Right renal pelvis (tissue), 4 donors: ENCODE results near the gene KRT79. TPM values are rescaled to one million over a fixed set of nuclear protein-coding genes. Genes with fewer than 3 reads are reported as not detected.

ENCODE experiments used
- DNase-seq, 4 donors: peaks; one replicate each; pipeline ENCODE4 v3.0.0-alpha.2; 2013; ENCODE audit warnings: low read depth in 4 of 4, low spot score in 3 of 4, missing footprints in 1 of 4
- polyA plus RNA-seq, 4 donors: library from polyadenylated mRNA; unstranded; fragments of 120-200 nt; gene quantifications; one replicate each; pipeline ENCODE4 v1.2.1, GENCODE V29; 2013; ENCODE audit not compliant: insufficient read length in 4 of 4

The KRT79 gene
- polyA plus RNA-seq, 4 donors, result not detected

DNA sequence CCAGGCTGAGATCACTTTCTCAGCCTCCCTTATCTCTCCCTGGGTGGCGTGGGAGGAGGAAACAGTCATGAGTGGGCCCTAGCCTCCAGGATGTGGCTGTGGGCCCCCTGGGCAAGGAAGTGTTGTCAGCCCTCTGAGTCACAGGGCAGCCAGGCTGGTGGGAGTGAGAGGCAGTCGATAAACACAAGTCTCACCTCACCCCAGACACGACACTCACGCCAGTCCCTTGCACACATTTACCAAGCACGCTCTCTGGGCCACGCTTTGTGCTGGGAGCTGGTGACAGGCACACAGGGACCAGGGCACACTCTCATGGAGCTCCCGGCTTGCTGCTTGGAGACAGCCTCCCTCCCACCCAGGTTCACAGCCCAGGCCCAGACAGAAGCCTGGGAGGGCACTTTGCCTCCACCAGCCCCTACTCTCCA is 1.9 kb upstream of the KRT79 start:
- no peak for DNase-seq

- no peak for DNase-seq
These were observed 1.3 kb upstream of the KRT79 start for GRCh38 chr12:52835271-52836041.

- DNase-seq, result no peak
These were observed 553 bp upstream of the KRT79 start for GRCh38 chr12:52834727-52835001.

- no peak for DNase-seq
These were observed 866 bp downstream of the KRT79 start for GRCh38 chr12:52832985-52833905.

DNA sequence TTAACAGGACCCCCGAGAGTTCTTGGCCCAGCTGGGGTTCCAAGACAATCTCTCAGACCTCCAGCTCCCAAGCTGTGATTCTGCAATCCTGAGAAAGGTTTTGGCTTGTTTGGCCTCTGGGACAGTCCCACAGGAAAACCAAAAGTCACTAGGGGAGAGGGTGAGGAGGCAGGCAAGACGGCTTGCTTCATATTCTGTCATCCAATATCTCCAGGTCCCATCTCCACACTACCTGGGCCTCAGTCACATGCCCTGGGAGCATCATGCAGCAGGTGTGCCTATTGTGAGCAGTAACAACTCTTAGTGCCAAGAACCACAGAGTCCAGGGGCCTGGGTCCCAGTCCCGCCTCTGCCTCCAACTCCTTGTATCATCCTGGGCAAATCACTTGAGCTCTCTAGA is 1.7 kb downstream of the KRT79 start:
- no peak for DNase-seq

DNA sequence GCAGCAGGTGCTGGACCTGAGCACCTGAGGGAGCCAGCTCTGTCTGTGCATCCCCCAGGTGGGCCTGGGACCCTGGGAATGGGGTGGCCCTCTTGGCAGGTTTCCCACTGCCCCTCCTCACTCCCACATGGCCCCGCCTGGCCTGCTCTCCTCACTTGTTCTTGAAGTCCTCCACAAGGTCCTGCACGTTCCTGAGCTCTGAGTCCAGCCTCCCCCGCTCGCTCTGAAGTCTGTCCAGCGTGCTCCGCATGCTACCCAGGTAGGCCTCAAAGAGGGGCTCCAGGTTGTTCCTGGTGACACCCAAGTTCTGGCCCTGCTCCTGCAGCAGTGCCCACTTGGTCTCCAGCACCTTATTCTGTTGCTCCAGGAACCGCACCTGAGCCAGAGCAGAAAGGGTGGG is 2.9 kb downstream of the KRT79 start:
- no peak for DNase-seq

GRCh38 chr12:52829986-52830770 is 3.9 kb downstream of the KRT79 start:
- DNase-seq, result no peak

GRCh38 chr12:52828591-52829021 is 5.5 kb downstream of the KRT79 start:
- no peak for DNase-seq

GRCh38 chr12:52828156-52828555 is 6.0 kb downstream of the KRT79 start:
- no peak for DNase-seq

DNA sequence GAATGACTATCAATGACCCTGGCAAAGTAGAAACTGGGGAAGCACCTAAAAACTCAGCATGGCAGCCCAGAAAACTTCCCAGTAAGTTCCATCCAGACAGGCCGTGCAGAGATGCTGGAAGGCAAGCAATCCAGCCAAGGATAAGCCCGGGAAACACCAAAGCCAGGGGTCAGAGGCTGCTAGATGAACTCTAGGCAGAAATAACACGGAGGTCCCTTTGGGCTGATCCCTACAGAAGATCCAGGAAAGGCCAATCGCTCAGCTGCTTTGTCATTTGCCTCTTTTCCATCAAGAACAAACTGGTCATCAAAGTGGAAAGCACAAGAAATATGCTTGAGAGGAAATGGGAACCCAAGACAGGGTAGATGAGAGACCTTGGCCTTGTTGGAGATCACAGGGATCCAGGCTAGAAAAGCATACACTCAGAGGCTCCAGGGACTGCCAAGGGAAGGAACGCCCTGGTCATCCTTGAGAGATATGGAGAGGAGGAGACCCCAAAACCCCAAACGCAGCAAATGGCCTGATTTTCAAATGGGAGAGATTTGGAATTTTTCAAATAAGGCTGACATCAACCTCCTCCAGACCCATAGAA is 6.5 kb downstream of the KRT79 start:
- no peak for DNase-seq

- DNase-seq, result no peak
These were observed 7.3 kb downstream of the KRT79 start for GRCh38 chr12:52826611-52827498.

DNA sequence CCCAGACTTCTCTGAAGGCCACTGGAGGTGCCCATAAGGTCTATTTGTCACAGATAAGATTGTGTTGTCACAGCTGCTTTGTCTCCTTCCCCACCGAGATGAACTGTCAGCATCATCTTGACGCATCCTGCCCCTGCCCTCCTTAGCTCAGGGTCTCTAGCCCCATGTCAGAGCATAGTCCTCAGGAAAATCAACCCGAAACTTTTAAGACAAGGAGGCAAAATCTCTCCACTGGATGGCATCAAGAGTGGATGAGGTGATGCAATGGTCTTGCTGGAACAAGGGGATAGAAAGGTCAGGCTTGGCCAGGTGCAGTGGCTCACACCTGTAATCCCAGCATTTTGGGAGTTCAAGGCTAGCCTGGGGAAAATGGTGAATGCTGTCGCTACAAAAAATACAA is 8.2 kb downstream of the KRT79 start:
- DNase-seq, result no peak

DNA sequence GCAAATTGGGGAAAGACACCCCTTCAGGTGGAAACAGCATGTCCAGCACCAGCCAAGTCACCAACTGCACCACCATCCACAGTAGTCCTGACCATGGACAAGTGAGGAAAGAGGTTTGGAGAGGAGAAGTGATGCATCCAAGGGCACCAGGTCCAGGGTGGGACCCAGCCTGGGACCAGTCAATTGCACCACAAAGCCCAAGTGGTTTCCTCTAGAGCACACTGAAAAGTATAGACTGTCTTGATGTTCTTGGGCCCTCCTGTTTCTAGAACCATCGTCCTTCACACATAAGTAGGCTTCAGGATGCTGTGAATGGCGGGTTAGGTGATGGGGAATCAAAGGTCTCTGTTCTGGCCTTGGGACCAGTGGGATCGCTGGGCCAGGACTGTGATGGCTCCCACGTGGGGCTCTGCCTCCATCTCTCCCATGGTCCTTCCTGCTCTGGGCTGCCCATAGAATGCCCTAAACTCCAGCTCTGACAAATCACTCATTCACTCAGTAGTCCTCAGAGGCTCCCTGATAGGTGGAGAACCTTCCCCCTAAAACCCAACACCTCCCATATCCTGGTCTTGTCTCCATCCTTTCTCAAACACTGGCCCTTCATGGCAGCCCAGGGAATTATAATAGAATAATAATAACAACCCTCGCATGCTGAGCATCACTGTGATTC is 9.2 kb downstream of the KRT79 start:
- no peak for DNase-seq

- no peak for DNase-seq
These were observed 10.2 kb downstream of the KRT79 start for GRCh38 chr12:52823761-52824450.

GRCh38 chr12:52822771-52823510 is 11.2 kb downstream of the KRT79 start:
- no peak for DNase-seq

DNA sequence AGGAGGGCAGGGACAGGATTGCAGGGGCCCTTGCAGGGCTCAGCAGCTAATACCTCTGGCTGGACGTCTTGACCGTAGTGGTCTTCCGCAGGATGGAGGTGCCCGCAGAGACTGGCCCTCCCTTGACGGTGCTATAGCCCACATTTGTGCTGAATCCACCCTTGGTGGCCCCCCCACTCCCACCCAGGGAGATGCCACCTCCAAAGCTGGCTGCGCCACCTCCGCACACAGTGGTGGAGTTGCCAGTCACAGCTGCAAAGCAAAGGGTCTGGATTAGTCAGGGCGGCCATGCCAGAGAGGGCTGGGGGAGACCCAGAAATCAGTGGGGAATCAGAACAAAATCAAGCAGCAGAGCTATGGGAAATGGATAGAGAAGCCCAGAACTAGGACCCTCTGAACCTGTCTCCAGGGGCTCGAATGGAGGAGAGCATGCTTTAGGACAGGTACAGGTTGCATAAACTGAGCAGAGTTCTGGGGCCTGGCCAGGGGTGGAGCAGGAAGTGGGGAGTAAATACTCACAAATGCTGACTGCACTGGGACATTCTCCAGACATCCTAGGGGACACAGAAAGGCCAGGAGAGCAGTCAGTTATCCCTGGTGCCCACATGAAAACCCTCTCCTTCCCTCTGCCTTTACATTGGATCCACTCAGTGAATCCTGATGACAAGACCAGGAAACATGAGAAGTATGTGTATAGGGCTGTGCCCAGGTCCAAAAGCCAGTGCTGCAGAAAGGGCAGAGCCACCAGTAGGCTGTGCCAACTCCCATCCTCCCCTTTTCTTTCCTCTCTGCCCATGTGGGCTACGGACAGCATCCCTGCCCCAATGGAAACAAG is 12.1 kb downstream of the KRT79 start:
- no peak for DNase-seq

DNA sequence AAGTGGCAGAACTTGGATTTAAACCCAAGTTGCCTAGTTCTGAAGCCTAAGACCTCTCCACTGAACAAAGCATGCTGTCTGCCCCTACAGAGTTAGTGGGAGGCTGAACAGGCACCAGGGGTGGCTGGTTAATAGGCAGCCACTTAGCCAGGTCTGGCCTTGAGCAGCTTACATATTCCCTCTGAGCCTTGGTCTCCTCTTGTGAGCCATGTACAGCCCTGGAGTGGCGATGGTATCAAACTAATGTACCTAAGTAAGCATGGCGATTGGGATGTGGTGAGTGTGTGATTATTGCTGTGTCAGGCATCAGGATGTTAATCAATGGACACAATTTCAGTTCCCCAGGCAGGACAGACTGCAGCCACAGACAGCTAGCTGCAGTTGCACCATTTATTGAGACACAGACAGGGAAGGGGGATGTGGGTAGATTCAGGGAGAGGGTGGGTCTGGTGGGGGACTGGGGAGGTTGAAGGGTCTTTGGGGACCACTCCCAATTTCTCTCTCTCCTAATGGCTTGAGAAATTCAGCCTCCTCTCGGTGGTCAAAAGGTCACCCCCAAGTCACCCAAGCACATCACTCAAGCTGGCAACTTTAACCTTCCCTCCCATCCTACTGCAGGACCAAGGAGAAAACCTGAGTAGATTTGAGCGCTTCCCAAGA is 12.9 kb downstream of the KRT79 start:
- no peak for DNase-seq
